GM06990 (cell line): ENCODE measurements around the gene MBD1.
"Not testable (repeated sequence)": the region's sequence is repeated elsewhere in the genome, so short reads cannot be mapped to it uniquely, and the experiment has no call there.

Experiments
- DNase-seq: peaks from one replicate; pipeline ENCODE4 v3.0.0-alpha.2; 2011; ENCODE audit not compliant: insufficient read length; ENCODE audit errors: extremely low read depth
- H3K27me3 ChIP-seq: replicated peaks from 2 replicates; pipeline ENCODE4 v1.6.0; 2011; ENCODE audit warnings: low read length; ENCODE audit not compliant: control insufficient read depth, insufficient read depth
- H3K36me3 ChIP-seq: 2 replicates; pipeline ENCODE4 v1.5.1; 2011; ENCODE audit warnings: low read length; ENCODE audit not compliant: control insufficient read depth, insufficient read depth
- H3K4me3 ChIP-seq: replicated peaks from 2 replicates; pipeline ENCODE4 v1.5.1; 2011; ENCODE audit warnings: low read depth, mild to moderate bottlenecking, control low read depth, low read length
- CTCF ChIP-seq: IDR thresholded peaks from 2 replicates; pipeline ENCODE4 v1.5.1; 2011; ENCODE audit warnings: low read length, control low read depth, mild to moderate bottlenecking, inconsistent platforms; ENCODE audit not compliant: insufficient read depth, poor library complexity, severe bottlenecking

MBD1 gene

GRCh38 chr18:50231621-50232020 is 49.7 kb downstream of the MBD1 start:
- no peaks in the 10 kb centered on the region for H3K36me3 ChIP-seq
- no peak overlapping the region for H3K4me3 ChIP-seq
- no peak for TF ChIP-seq CTCF
- DNase-seq: no peak
- H3K27me3 ChIP-seq: no peaks in the 10 kb centered on the region

GRCh38 chr18:50220249-50220648 is 61.1 kb downstream of the MBD1 start:
- not testable (repeated sequence) for H3K36me3 ChIP-seq, H3K4me3 ChIP-seq, H3K27me3 ChIP-seq, DNase-seq
